Lung (tissue), 12 donors: ENCODE results near the gene WNT7B. TPM values are rescaled to one million over a fixed set of nuclear protein-coding genes. Genes with fewer than 3 reads are reported as not detected.

Source experiments
- ATAC-seq: fragments of 200-7000 bp; cut with Tn5 transposase; one replicate; pipeline ENCODE4 v1.9.1; 2020; ENCODE audit warnings: moderate number of reproducible peaks; ENCODE audit not compliant: insufficient read depth, low FRiP score
- DNase-seq, 3 donors: peaks; one replicate each; pipeline ENCODE4 v3.0.0-alpha.2; 2013 to 2017
- H3K27ac ChIP-seq, 2 donors: one replicate each; pipeline ENCODE4 v1.5.1; 2013; ENCODE audit warnings: mild to moderate bottlenecking in 2 of 2, moderate library complexity in 2 of 2, control low read depth in 1 of 2, inconsistent platforms in 1 of 2, low read depth in 1 of 2, low read length in 1 of 2
- H3K27me3 ChIP-seq, 3 donors: one replicate each; pipeline ENCODE4 v1.5.1; 2013; ENCODE audit warnings: low read length in 2 of 3; ENCODE audit not compliant: control insufficient read depth in 3 of 3, insufficient read depth in 3 of 3
- H3K36me3 ChIP-seq, 4 donors: one replicate each; pipeline ENCODE4 v1.5.1; 2013; ENCODE audit warnings: low read length in 4 of 4, mild to moderate bottlenecking in 1 of 4, moderate library complexity in 1 of 4; ENCODE audit not compliant: control insufficient read depth in 4 of 4, insufficient read depth in 4 of 4
- H3K4me1 ChIP-seq, 5 donors: one replicate each; pipeline ENCODE4 v1.5.1; 2013; ENCODE audit warnings: low read length in 5 of 5, mild to moderate bottlenecking in 2 of 5, moderate library complexity in 1 of 5; ENCODE audit not compliant: control insufficient read depth in 5 of 5, insufficient read depth in 5 of 5
- H3K4me3 ChIP-seq: one replicate; pipeline ENCODE4 v1.5.1; 2013; ENCODE audit warnings: mild to moderate bottlenecking, control low read depth, moderate library complexity
- H3K9ac ChIP-seq, 2 donors: one replicate each; pipeline ENCODE4 v1.5.1; 2013; ENCODE audit warnings: low read length in 2 of 2, control low read depth in 1 of 2; ENCODE audit not compliant: insufficient read depth in 1 of 2
- H3K9me3 ChIP-seq, 4 donors: one replicate each; pipeline ENCODE4 v1.5.1; 2013; ENCODE audit warnings: low read length in 3 of 4, mild to moderate bottlenecking in 1 of 4, moderate library complexity in 1 of 4; ENCODE audit not compliant: control insufficient read depth in 4 of 4, insufficient read depth in 3 of 4
- WGBS, 2 donors: extraction: QIAGEN DNeasy Blood & Tissue Kit; methylation state at CpG; one replicate each; pipeline ENCODE4 v1.1.7; 2013; 5-methylcytosine and 5-hydroxymethylcytosine counted together
- polyA plus RNA-seq, 2 donors: library from polyadenylated mRNA; stranded (reverse); fragments of 200-250 nt; gene quantifications; one replicate each; pipeline ENCODE4 v1.2.1, GENCODE V29; 2013
- total RNA-seq, 2 donors: library from RNA; depleted of rRNA in 1 of 2; stranded (reverse); fragments of >200 nt in 1 of 2; gene quantifications; one replicate each; pipeline ENCODE4 v1.2.1, GENCODE V29; 2014 to 2021
- TF ChIP-seq, protein P1 (sequence below): IDR thresholded peaks from 2 replicates; pipeline ENCODE4 v1.5.1; 2012; ENCODE audit warnings: mild to moderate bottlenecking; ENCODE audit errors: control extremely low read depth, extremely low read depth
- donor health status: control.
- donor health status: control.
- donor health status: Bipolar disorder and iron deficiency.
- donor health status: healthy.
- donor health status: DM: yes; HTN: yes; CAD: no.

The WNT7B gene
- total and polyA plus RNA-seq, 4 donors = 3.5 to 12.5 (median 6.5) TPM

GRCh38 chr22:45962756-45963324 lies 14.1 kb downstream of the WNT7B start:
- no peak for ATAC-seq
- Histone ChIP-seq H3K4me3 (no peak overlapping the region), H3K27ac (no peak overlapping the region), H3K27me3 (no peaks in the 10 kb centered on the region), H3K9ac (no peak overlapping the region), H3K36me3 (no peaks in the 10 kb centered on the region), H3K9me3 (no peaks in the 10 kb centered on the region), H3K4me1 (peaks cover 0 to 2% (median 0%) of the 10 kb centered on the region in 5 donors)
- 70 to 82% methylated on average over 12 of the region's 12 CpGs for WGBS, 2 donors
- TF ChIP-seq, protein P1, sequence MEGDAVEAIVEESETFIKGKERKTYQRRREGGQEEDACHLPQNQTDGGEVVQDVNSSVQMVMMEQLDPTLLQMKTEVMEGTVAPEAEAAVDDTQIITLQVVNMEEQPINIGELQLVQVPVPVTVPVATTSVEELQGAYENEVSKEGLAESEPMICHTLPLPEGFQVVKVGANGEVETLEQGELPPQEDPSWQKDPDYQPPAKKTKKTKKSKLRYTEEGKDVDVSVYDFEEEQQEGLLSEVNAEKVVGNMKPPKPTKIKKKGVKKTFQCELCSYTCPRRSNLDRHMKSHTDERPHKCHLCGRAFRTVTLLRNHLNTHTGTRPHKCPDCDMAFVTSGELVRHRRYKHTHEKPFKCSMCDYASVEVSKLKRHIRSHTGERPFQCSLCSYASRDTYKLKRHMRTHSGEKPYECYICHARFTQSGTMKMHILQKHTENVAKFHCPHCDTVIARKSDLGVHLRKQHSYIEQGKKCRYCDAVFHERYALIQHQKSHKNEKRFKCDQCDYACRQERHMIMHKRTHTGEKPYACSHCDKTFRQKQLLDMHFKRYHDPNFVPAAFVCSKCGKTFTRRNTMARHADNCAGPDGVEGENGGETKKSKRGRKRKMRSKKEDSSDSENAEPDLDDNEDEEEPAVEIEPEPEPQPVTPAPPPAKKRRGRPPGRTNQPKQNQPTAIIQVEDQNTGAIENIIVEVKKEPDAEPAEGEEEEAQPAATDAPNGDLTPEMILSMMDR = no peak
- no peak for DNase-seq

- H3K9me3 ChIP-seq = no peaks in the 10 kb centered on the region
- no peak overlapping the region for H3K9ac ChIP-seq
- peaks cover 0 to 2% (median 0%) of the 10 kb centered on the region in 5 donors for H3K4me1 ChIP-seq
- no peaks in the 10 kb centered on the region for H3K27me3 ChIP-seq
- no peak for ATAC-seq
- 67 to 85% methylated on average over 1 of the region's 1 CpG for WGBS, 2 donors
- H3K36me3 ChIP-seq = no peaks in the 10 kb centered on the region
- no peak overlapping the region for H3K27ac ChIP-seq
- TF ChIP-seq, protein P1 = no peak
- no peak overlapping the region for H3K4me3 ChIP-seq
- DNase-seq = no peak
These were observed 14.6 kb downstream of the WNT7B start for GRCh38 chr22:45962434-45962718.

DNA sequence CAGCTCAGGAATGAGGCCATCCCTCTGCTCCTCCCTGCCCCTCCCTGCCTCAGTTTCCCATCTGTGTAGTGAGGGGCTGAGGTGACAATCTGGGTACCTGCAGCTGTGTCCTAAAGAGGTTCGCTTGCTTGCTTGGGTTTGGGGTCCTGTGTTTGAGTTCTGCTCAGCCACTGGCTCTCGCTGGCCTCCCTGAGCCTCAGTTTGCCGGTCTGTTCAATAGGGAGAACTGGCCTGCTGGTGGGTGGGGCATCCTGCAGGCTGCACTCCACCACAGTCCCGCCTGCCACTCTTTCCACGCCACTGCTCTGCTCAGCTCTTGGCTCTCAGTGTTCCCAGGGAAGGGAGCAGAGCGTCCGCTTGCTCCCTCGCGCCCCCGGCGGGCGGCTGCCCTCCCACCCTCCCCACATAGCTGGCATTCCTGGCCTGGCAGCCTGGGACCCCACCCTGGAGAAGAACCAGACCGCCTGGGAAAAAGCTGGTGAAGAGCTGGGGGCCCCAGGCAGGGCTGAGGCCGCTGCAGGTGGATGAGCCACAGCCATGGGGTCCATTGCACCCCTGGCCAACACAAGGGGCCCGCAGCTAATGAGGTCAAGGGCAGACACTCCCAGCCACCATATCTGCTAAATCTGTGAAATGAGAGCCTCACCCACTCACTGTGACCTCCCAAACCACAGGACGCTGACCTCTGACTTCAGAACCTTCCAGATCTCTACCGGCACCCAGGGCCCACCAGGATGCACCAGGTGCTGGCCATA lies 15.1 kb downstream of the WNT7B start:
- no peak overlapping the region for H3K27ac ChIP-seq
- TF ChIP-seq, protein P1 = no peak
- ATAC-seq (no peak), DNase-seq (no peak)
- H3K4me3 ChIP-seq = no peak overlapping the region
- no peaks in the 10 kb centered on the region for H3K36me3 ChIP-seq
- H3K9ac ChIP-seq = no peak overlapping the region
- no peaks in the 10 kb centered on the region for H3K9me3 ChIP-seq
- H3K27me3 ChIP-seq = no peaks in the 10 kb centered on the region
- peaks cover 0 to 2% (median 0%) of the 10 kb centered on the region in 5 donors for H3K4me1 ChIP-seq
- 78 to 87% methylated on average over 17 of the region's 17 CpGs for WGBS, 2 donors
